Mesendoderm (in vitro differentiated cells): ENCODE data around the gene CAPN8.

Experiments used
- DNase-seq: peaks from one replicate; pipeline ENCODE4 v3.0.0; 2013
- H2AK5ac ChIP-seq: 2 replicates; pipeline ENCODE4 v1.6.1; 2013; ENCODE audit warnings: low read length, inconsistent platforms
- H2BK120ac ChIP-seq: 2 replicates; pipeline ENCODE4 v1.6.1; 2013; ENCODE audit warnings: low read depth, mild to moderate bottlenecking, low read length, moderate library complexity, mixed read lengths
- H2BK15ac ChIP-seq: replicated peaks from 2 replicates; pipeline ENCODE4 v1.6.1; 2013; ENCODE audit warnings: low read depth, mild to moderate bottlenecking, moderate library complexity
- H2BK5ac ChIP-seq: 2 replicates; pipeline ENCODE4 v1.6.1; 2013; ENCODE audit warnings: low read length, inconsistent platforms
- H3K18ac ChIP-seq: 2 replicates; pipeline ENCODE4 v1.6.1; 2013; ENCODE audit warnings: mild to moderate bottlenecking, low read length, mixed read lengths
- H3K23ac ChIP-seq: one replicate; pipeline ENCODE4 v1.6.1; 2013; ENCODE audit warnings: low read length
- H3K27ac ChIP-seq: 2 replicates; pipeline ENCODE4 v1.5.1; 2013; ENCODE audit warnings: low read depth, mild to moderate bottlenecking, inconsistent platforms, low read length, moderate library complexity
- H3K27me3 ChIP-seq: 2 replicates; pipeline ENCODE4 v1.6.1; 2013; ENCODE audit warnings: low read length, control low read depth, mild to moderate bottlenecking, inconsistent platforms; ENCODE audit not compliant: insufficient read depth, poor library complexity
- H3K36me3 ChIP-seq: 2 replicates; pipeline ENCODE4 v1.6.1; 2013; ENCODE audit warnings: low read length, inconsistent platforms; ENCODE audit not compliant: control insufficient read depth, insufficient read depth
- H3K4ac ChIP-seq: one replicate; pipeline ENCODE4 v1.6.1; 2013; ENCODE audit warnings: low read depth, mild to moderate bottlenecking, low read length, moderate library complexity
- H3K4me1 ChIP-seq: 2 replicates; pipeline ENCODE4 v1.6.1; 2013; ENCODE audit warnings: low read depth, low read length, inconsistent platforms; ENCODE audit not compliant: control insufficient read depth
- H3K4me2 ChIP-seq: 2 replicates; pipeline ENCODE4 v1.6.1; 2013; ENCODE audit warnings: low read length
- H3K4me3 ChIP-seq: 2 replicates; pipeline ENCODE4 v1.5.1; 2013; ENCODE audit warnings: mild to moderate bottlenecking, low read length
- H3K56ac ChIP-seq: one replicate; pipeline ENCODE4 v1.6.1; 2013; ENCODE audit warnings: low read length
- H3K79me1 ChIP-seq: 2 replicates; pipeline ENCODE4 v1.6.1; 2013; ENCODE audit warnings: low read length, inconsistent platforms
- H3K79me2 ChIP-seq: 2 replicates; pipeline ENCODE4 v1.6.1; 2013; ENCODE audit warnings: mild to moderate bottlenecking, low read length; ENCODE audit not compliant: control insufficient read depth, insufficient read depth
- H3K9ac ChIP-seq: 2 replicates; pipeline ENCODE4 v1.6.1; 2013; ENCODE audit warnings: low read length, inconsistent platforms
- H4K5ac ChIP-seq: one replicate; pipeline ENCODE4 v1.6.1; 2013; ENCODE audit warnings: low read length
- H4K8ac ChIP-seq: one replicate; pipeline ENCODE4 v1.6.1; 2013; ENCODE audit warnings: low read depth, mild to moderate bottlenecking, control low read depth, low read length, moderate library complexity
- WGBS: extraction: QIAGEN DNeasy Blood & Tissue Kit; methylation state at CpG from one replicate; pipeline ENCODE4 v1.1.7; 2013; ENCODE audit warnings: low lambda C conversion rate, missing lambda C conversion rate; ENCODE audit not compliant: insufficient coverage; ENCODE audit errors: extremely low coverage; 5-methylcytosine and 5-hydroxymethylcytosine counted together

CAPN8 gene

DNA sequence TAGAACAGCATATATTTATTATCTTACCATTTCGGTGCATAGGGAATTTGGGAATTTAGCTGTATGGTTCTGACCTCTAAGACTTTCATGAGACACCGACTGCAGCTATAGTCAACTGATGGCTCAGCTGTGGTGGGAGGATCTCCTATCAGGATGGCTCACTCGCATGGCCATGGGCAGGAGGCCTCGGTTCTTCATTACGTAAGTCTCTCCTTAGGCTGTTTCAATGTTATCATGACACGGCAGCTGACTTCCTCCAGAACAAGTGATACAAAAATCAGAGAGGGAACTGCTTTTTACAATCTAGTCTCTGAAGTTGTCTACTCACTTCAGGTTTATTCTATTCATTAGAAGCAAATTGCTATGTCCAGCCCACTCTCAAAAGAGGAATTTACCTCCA is 13.3 kb upstream of the CAPN8 start:
- WGBS = no CpG with 5 or more reads among the region's 6 CpGs
- Histone ChIP-seq H4K8ac (no peak overlapping the region), H3K79me1 (no peaks in the 10 kb centered on the region), H3K56ac (no peak overlapping the region), H3K4ac (no peak overlapping the region), H3K4me2 (no peak overlapping the region), H3K36me3 (no peaks in the 10 kb centered on the region), H3K27ac (no peak overlapping the region), H2BK15ac (no peak overlapping the region), H3K23ac (no peak overlapping the region), H3K18ac (no peak overlapping the region), H3K4me1 (no peaks in the 10 kb centered on the region), H2AK5ac (no peak overlapping the region), H2BK120ac (no peak overlapping the region), H2BK5ac (no peak overlapping the region), H4K5ac (no peak overlapping the region), H3K9ac (no peak overlapping the region), H3K4me3 (no peak overlapping the region), H3K79me2 (no peaks in the 10 kb centered on the region), H3K27me3 (no peaks in the 10 kb centered on the region)
- DNase-seq = no peak

- H3K4me3 ChIP-seq = no peak overlapping the region
- WGBS = no CpG with 5 or more reads among the region's 5 CpGs
- H3K4me1 ChIP-seq = no peaks in the 10 kb centered on the region
Observed at GRCh38 chr1:223674119-223674890, 8.8 kb upstream of the CAPN8 start.

GRCh38 chr1:223670458-223671159 is 5.1 kb upstream of the CAPN8 start:
- Histone ChIP-seq H3K4me3 (no peak overlapping the region), H3K27me3 (no peaks in the 10 kb centered on the region), H3K23ac (no peak overlapping the region), H3K79me1 (no peaks in the 10 kb centered on the region), H3K4ac (no peak overlapping the region), H2BK15ac (no peak overlapping the region), H3K18ac (no peak overlapping the region), H4K8ac (no peak overlapping the region), H4K5ac (no peak overlapping the region), H2BK120ac (no peak overlapping the region), H3K27ac (no peak overlapping the region), H3K4me1 (no peaks in the 10 kb centered on the region), H2AK5ac (no peak overlapping the region), H2BK5ac (no peak overlapping the region), H3K79me2 (no peaks in the 10 kb centered on the region), H3K9ac (no peak overlapping the region), H3K36me3 (no peaks in the 10 kb centered on the region), H3K56ac (peak overlapping the region; percentile 30), H3K4me2 (no peak overlapping the region)
- peak; percentile 89 for DNase-seq
- WGBS = no CpG with 5 or more reads among the region's 7 CpGs

More at GRCh38 chr1:223674119-223674890, 8.8 kb upstream of the CAPN8 start:
- Histone ChIP-seq H3K23ac (no peak overlapping the region), H2BK5ac (no peak overlapping the region), H3K4me2 (no peak overlapping the region), H3K18ac (no peak overlapping the region), H4K8ac (no peak overlapping the region), H3K27me3 (no peaks in the 10 kb centered on the region), H3K79me2 (no peaks in the 10 kb centered on the region), H3K4ac (no peak overlapping the region), H3K9ac (no peak overlapping the region), H2BK120ac (no peak overlapping the region), H3K56ac (no peak overlapping the region), H3K79me1 (no peaks in the 10 kb centered on the region), H4K5ac (no peak overlapping the region), H2BK15ac (no peak overlapping the region), H2AK5ac (no peak overlapping the region), H3K36me3 (no peaks in the 10 kb centered on the region), H3K27ac (no peak overlapping the region)
- no peak for DNase-seq

GRCh38 chr1:223669003-223669795 is 3.7 kb upstream of the CAPN8 start:
- Histone ChIP-seq H3K79me2 (no peaks in the 10 kb centered on the region), H3K4me1 (no peaks in the 10 kb centered on the region), H2AK5ac (no peak overlapping the region), H3K4me2 (no peak overlapping the region), H3K18ac (no peak overlapping the region), H3K36me3 (no peaks in the 10 kb centered on the region), H3K56ac (no peak overlapping the region), H4K8ac (no peak overlapping the region), H4K5ac (no peak overlapping the region), H2BK15ac (no peak overlapping the region), H3K4me3 (no peak overlapping the region), H3K79me1 (no peaks in the 10 kb centered on the region), H3K4ac (no peak overlapping the region), H2BK120ac (no peak overlapping the region), H3K9ac (no peak overlapping the region), H3K27ac (no peak overlapping the region), H3K27me3 (no peaks in the 10 kb centered on the region), H2BK5ac (no peak overlapping the region), H3K23ac (no peak overlapping the region)
- WGBS = no CpG with 5 or more reads among the region's 6 CpGs
- no peak for DNase-seq

- Histone ChIP-seq H3K79me1 (no peaks in the 10 kb centered on the region), H3K27ac (no peak overlapping the region), H3K4me1 (no peaks in the 10 kb centered on the region), H2AK5ac (no peak overlapping the region), H2BK15ac (no peak overlapping the region), H4K8ac (no peak overlapping the region), H3K36me3 (no peaks in the 10 kb centered on the region), H3K4ac (no peak overlapping the region), H3K79me2 (no peaks in the 10 kb centered on the region), H3K56ac (no peak overlapping the region), H3K18ac (no peak overlapping the region), H2BK5ac (no peak overlapping the region), H3K9ac (no peak overlapping the region), H3K27me3 (no peaks in the 10 kb centered on the region), H3K4me2 (no peak overlapping the region), H3K23ac (no peak overlapping the region), H4K5ac (no peak overlapping the region), H3K4me3 (no peak overlapping the region), H2BK120ac (no peak overlapping the region)
- WGBS = no CpG with 5 or more reads among the region's 3 CpGs
- DNase-seq = no peak
Observed at GRCh38 chr1:223667484-223668182, 2.1 kb upstream of the CAPN8 start.
